PC-3 (cell line): ENCODE results near the gene KIF25.

ENCODE experiments used
- EZH2phosphoT487 ChIP-seq: fragments of 300-600 bp; sonication (generic); IDR thresholded peaks from 2 replicates; pipeline ENCODE4 v1.6.1; 2018; ENCODE audit warnings: mild to moderate bottlenecking, antibody characterized with exemption, low read length, borderline replicate concordance
- TF ChIP-seq, protein P1 (sequence below): fragments of 300-600 bp; sonication (generic); conservative IDR thresholded peaks from 2 replicates; pipeline ENCODE4 v1.5.1; 2017; ENCODE audit warnings: antibody characterized with exemption, low read depth, mild to moderate bottlenecking, low read length

DNA sequence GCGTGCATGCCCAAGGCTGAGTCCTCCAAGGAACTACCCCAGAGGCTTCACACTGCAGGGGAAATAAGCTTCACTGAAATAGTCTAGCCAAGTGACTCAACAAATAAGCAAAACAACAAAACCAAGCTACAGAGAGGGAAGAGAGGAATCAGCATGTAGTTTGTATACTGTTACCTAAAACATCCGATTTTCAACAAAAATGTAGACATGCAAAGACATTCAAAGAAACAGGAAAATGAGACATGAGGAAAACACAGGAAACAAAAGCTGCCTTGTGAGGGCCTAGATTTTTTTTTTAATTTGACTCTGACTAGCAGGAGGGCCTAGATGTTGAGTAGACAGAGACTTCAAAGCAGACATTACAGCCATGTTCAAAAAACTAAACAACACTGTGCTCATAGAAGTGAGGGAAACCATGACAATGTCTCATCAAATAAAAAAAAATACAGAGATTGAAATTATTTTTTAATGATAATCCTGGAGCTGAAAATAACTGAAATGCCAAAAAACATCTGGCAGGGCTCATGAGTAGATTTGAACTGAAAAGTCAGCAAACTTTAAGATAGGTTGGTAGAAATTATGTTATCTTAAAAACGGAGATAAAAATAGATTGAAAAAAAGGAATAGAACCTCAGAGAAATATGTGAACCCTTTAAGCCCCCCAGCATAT is 16.4 kb upstream of the KIF25 start:
- TF ChIP-seq, protein P1, sequence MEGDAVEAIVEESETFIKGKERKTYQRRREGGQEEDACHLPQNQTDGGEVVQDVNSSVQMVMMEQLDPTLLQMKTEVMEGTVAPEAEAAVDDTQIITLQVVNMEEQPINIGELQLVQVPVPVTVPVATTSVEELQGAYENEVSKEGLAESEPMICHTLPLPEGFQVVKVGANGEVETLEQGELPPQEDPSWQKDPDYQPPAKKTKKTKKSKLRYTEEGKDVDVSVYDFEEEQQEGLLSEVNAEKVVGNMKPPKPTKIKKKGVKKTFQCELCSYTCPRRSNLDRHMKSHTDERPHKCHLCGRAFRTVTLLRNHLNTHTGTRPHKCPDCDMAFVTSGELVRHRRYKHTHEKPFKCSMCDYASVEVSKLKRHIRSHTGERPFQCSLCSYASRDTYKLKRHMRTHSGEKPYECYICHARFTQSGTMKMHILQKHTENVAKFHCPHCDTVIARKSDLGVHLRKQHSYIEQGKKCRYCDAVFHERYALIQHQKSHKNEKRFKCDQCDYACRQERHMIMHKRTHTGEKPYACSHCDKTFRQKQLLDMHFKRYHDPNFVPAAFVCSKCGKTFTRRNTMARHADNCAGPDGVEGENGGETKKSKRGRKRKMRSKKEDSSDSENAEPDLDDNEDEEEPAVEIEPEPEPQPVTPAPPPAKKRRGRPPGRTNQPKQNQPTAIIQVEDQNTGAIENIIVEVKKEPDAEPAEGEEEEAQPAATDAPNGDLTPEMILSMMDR, result no peak
- TF ChIP-seq EZH2phosphoT487, result no peak
